Upper lobe of left lung (tissue), 4 donors: ENCODE data around the gene PNPO.

Source experiments
- EP300 ChIP-seq, 4 donors: sonication (generic); formaldehyde crosslinking; IDR thresholded peaks; one replicate each; pipeline ENCODE4 v1.5.1; 2017; ENCODE audit warnings: antibody characterized with exemption in 4 of 4, control low read depth in 2 of 4
- TF ChIP-seq, protein P1 (sequence below), 6 experiments: fragments of 450-650 bp in 4 of 6; fragments of 200-600 bp in 2 of 6; sonication (generic) in 2 of 6; IDR thresholded peaks; one replicate each; pipeline ENCODE4 v1.5.1; 2016 to 2019; ENCODE audit warnings: antibody characterized with exemption in 6 of 6

DNA sequence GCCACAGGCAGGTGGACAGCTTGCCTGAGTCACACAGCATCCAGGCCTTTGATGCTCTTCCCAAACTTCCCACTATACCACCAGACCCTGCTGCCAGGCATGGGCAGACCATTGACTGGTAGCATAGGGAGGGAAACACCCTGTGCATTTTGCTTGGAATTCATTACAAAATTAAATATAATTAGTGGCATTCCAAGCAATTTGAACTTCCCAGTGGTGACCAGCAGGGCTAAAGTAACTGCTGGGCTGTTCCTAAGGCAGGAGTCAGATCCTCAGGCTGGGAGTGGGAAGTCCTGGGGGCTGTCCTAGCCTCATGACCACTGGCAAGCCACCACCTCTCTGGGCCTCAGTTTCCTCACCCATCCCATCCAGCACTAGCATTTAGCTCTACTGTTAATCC is 12.5 kb downstream of the PNPO start:
- TF ChIP-seq, protein P1, sequence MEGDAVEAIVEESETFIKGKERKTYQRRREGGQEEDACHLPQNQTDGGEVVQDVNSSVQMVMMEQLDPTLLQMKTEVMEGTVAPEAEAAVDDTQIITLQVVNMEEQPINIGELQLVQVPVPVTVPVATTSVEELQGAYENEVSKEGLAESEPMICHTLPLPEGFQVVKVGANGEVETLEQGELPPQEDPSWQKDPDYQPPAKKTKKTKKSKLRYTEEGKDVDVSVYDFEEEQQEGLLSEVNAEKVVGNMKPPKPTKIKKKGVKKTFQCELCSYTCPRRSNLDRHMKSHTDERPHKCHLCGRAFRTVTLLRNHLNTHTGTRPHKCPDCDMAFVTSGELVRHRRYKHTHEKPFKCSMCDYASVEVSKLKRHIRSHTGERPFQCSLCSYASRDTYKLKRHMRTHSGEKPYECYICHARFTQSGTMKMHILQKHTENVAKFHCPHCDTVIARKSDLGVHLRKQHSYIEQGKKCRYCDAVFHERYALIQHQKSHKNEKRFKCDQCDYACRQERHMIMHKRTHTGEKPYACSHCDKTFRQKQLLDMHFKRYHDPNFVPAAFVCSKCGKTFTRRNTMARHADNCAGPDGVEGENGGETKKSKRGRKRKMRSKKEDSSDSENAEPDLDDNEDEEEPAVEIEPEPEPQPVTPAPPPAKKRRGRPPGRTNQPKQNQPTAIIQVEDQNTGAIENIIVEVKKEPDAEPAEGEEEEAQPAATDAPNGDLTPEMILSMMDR (IDR thresholded peaks at IDR 0.05) = peak in 1 of 6 experiments; percentile 33
- TF ChIP-seq EP300 (IDR thresholded peaks at IDR 0.05) = no peak
